ENCODE measurements around the gene CEND1.

The CEND1 gene

GRCh38 chr11:789943-790342 lies at the start of gene CEND1:
Gene CEND1 (minus strand): TSS chr11:790090. CDS start chr11:788576, 1,514 bp downstream.
- peak; percentile 28 for DNase-seq (ENCODE audit: low spot score)

DNA sequence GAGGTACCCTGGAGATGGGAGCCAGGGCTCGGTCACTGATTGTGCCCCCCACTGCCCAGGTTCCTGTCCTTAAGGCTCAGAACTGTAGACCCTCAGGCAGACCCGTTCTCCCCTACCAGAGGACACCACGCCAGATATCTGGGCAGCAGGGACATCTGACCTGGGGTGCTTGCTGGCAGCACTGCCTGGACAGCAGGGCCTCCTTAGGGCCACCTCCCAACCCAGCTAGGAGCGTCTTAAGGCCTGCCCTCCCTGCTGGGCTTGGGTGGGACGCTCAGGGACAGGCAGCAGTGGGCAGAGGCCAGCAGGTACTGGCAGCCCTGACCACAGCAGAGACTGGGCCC lies 49.4 kb upstream of the CEND1 start:
- DNase-seq (ENCODE audit: low spot score), result no peak

- no peak for DNase-seq (ENCODE audit: low spot score)
These were observed 48.8 kb upstream of the CEND1 start for GRCh38 chr11:838441-839279.

DNA sequence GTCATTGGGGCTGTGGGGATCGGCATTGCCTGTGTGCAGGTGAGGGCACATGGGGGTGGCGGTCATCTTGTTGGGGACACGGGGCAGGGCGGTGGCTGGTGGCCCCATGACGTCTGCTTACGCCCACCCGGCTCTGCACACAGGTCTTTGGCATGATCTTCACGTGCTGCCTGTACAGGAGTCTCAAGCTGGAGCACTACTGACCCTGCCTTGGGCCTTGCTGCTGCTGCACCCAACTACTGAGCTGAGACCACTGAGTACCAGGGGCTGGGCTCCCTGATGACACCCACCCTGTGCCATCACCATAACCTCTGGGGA lies 48.1 kb upstream of the CEND1 start:
- DNase-seq (ENCODE audit: low spot score), result no peak

- DNase-seq (ENCODE audit: low spot score), result no peak
These were observed 47.5 kb upstream of the CEND1 start for GRCh38 chr11:837189-837989.

DNA sequence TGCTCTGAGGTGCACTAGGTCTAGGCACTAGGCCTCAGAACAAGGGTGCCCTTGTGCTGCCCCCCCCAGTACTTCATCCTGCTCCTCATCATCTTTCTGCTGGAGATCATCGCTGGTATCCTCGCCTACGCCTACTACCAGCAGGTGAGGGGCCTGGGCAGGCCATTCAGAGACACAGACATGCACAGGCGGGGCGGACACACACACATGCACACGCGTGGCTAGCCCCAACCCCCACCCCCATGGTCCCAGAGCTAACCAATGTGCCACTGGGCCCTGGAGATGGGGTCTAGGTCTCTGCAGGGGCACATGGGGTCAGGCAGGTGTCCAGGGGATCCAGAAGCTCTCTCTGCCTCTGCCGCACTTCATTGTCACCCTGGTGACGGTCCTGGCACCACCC lies 46.8 kb upstream of the CEND1 start:
- DNase-seq (ENCODE audit: low spot score), result no peak

- DNase-seq (ENCODE audit: low spot score), result no peak
These were observed 46.4 kb upstream of the CEND1 start for GRCh38 chr11:836274-836673.

- DNase-seq (ENCODE audit: low spot score), result no peak
These were observed 44.8 kb upstream of the CEND1 start for GRCh38 chr11:834371-835316.

GRCh38 chr11:833849-834311 lies 44.0 kb upstream of the CEND1 start:
- no peak for DNase-seq (ENCODE audit: low spot score)

GRCh38 chr11:833114-833791 lies 43.4 kb upstream of the CEND1 start:
- no peak for DNase-seq (ENCODE audit: low spot score)

DNA sequence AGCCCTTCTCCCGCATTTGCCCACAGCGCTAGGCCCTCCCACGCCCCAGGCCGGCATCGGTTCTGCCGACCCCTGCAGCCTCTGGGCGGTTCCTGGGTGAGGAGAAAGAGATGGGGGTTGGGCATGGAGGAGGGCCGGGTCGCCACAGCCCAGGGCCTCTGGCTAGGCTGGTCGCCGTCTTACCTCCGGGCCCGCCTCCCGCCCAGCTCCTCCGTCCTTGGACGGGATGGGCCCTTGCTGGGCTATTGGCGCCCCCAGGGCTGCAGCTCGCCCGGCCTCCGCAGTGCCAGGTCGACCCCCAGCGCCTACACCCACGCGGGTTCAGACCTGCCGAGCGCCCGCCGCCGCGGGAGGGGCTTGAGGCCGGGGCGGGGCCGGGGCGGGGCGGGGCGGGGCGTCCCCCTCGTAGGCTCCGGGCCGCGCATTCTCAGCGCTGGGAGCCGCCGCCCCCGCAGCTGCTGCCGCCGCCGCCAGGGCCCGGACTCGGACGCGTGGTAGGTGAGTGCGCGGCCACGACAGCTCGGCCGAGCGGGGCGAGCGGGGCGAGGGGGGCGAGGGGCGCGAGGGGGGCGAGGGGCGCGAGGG lies 42.7 kb upstream of the CEND1 start, which contains the start of gene CD151:
TSS of gene CD151 (plus strand) at position 424 of the 585 bp plus-strand sequence. CDS start 3,118 bp downstream, outside the sequence.
- DNase-seq (ENCODE audit: low spot score), result peak; percentile 31

DNA sequence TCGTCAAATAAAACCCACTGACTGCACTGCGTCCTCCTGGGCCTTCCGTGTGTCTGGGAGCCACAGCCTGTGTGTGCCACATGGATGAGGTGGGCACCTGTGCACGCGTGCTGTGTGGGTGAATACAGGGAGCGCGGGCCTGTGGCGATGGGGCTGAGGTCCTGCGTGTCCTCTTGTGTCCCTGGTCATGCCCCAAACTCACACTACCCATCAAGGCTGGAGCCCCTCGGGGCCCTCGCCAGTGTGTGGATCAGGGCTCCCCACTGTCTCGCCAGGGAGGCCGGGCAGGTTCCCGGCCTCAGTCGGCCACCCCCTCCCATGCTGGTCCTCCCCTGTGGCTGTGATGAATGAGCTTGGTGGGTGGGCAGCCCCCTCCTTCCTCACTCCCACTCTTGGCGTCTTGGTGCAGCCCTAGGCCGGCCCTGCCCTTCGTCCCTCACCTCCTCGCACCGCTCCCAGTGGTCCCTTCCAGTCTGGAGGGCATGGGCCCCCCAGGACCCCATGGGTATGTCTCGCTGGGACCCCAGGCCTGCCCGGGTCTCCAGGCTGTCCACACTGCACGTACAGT lies 42.2 kb upstream of the CEND1 start:
- no peak for DNase-seq (ENCODE audit: low spot score)

- DNase-seq (ENCODE audit: low spot score), result no peak
These were observed 41.4 kb upstream of the CEND1 start for GRCh38 chr11:831118-831864.

- DNase-seq (ENCODE audit: low spot score), result peak; percentile 59
These were observed 40.6 kb upstream of the CEND1 start for GRCh38 chr11:830295-831117.

GRCh38 chr11:829847-830294 lies 40.0 kb upstream of the CEND1 start:
- DNase-seq (ENCODE audit: low spot score), result no peak

DNA sequence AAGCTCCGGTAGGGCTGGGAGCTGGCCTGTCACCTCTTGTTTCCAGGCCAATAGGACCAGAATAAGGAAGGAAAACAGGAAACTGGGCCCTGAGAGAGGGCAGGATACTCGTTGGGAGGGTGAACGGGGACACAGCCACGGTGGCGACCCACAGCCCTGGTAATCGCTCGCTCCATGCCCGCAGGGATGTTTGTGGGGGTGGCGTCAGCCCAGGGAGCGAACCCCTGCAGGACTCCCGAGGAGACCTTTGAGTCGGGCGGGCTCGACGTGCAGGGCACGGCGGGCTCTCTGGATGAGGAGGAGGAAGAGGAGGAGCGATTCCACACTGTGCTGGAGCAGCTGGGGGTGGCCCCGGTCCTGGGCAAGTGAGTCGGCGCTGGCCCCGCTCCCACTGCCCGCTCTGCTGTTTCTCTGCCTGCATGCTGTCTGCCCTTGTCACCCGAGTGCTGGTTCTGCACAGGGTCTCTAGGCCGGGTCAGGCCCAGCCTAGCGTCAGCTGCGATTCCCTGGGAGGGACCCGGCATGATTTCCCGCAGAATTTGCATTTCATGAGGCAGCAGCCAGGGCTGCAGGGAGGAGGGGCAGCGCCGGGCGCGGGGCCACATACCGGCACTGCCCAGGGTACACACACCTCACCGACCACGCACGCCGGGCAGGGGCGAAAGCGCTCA lies 39.4 kb upstream of the CEND1 start:
- no peak for DNase-seq (ENCODE audit: low spot score)

DNA sequence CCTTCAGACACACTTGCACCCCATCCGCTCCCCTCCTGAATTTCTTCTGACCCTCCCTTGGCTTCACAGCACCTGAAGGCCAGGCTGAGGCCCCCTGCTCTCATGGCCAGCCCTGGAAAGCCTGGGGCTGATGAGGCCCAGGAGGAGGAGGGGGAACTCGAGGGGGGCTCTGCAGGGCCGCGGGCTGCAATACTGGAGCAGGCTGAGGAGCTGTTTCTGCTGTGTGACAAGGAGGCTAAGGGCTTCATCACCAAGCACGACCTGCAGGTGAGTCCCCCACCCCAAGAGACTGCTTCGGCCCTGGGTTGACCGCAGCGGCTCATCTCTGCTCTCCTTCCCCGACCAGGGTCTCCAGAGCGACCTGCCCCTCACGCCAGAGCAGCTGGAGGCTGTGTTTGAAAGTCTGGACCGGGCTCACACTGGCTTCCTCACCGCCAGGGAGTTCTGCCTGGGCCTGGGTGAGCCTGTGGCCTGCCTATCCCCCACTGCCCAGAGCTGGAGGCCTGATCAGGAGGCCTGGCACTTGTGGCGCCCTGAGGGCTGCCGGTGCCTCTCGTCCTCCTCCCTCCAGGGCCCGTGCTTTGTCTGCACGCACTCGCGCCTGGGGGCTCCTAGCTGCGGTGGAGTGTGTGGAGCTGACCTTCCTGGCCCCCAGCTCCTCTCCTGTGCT lies 38.8 kb upstream of the CEND1 start:
- no peak for DNase-seq (ENCODE audit: low spot score)

DNA sequence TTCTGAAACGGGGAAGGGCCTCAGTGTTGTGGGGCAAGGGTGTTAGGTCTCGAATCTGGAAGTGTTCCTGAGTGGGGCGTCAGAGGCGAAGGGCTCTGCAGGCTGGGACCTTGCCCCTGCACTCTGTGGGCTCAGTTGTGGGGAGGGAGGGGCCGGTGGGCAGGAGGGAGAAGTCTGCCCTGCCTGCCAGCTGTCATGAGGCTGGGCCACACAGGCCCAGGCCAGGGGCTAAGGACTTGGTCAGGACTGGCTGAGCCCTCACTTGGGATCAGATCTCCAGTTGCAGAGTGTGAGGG lies 38.0 kb upstream of the CEND1 start, which contains the start of gene CRACR2B:
TSS of gene CRACR2B (plus strand) at position 23 of the 296 bp plus-strand sequence. CDS start 689 bp downstream, outside the sequence.
- DNase-seq (ENCODE audit: low spot score), result no peak

Data from CD4-positive, alpha-beta T cell treated with Interleukin-2 at 100 ng/mL for 4 hours (primary cell).